GM19043 (cell line): ENCODE data around the gene CREB3L1.
A peak's percentile ranks its signal among the peaks of the same experiment; 100 is the strongest.

Experiments used
- ATAC-seq: cut with Tn5 transposase; IDR thresholded peaks from one replicate; pipeline ENCODE4 v1.9.1; 2021; ENCODE audit warnings: low read depth; ENCODE audit not compliant: unreplicated experiment

Gene CREB3L1

DNA sequence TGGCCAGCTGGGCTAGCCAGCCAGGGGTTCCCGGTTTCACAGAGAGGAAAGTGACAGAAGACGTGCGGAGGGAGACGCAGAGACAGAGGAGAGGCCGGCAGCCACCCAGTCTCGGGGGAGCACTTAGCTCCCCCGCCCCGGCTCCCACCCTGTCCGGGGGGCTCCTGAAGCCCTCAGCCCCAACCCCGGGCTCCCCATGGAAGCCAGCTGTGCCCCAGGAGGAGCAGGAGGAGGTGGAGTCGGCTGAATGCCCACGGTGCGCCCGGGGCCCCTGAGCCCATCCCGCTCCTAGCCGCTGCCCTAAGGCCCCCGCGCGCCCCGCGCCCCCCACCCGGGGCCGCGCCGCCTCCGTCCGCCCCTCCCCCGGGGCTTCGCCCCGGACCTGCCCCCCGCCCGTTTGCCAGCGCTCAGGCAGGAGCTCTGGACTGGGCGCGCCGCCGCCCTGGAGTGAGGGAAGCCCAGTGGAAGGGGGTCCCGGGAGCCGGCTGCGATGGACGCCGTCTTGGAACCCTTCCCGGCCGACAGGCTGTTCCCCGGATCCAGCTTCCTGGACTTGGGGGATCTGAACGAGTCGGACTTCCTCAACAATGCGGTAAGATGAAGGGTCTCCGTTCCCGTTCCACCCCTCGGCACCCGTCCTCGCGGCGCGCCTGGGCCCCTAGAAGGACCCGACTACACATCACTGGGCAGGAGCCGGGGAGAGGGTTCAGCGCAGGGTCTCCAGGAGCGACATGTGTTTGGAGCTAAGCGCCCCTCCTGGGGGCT is at the start of gene CREB3L1:
Gene CREB3L1 (plus strand): TSS at position 41 of the 765 bp plus-strand sequence. CDS start 450 bp downstream, at position 491.
- ATAC-seq, result no peak

GRCh38 chr11:46229230-46229629 is 48.2 kb upstream of the CREB3L1 start:
- no peak for ATAC-seq

DNA sequence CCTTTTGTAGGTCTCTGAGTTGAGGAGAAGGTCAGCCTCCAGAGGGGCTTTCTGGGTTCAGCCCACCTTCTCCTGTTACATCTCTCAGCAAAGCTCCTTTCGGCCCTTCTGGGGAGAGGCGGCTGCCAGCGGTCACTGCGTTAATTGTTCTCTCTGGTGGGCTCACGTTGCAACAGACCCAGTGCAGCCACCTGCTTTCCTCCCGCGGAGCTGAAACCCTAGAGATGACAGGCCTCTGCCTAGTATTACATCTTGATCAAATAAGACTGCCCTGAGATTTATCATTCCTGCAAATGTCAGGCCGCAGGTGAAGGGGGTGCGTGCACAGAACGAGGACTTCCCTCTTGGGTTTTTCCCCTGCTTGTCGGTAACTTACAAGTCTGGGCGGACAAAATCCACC is 43.2 kb upstream of the CREB3L1 start:
- ATAC-seq, result no peak

GRCh38 chr11:46235777-46236688 is 41.4 kb upstream of the CREB3L1 start:
- no peak for ATAC-seq

- ATAC-seq, result no peak
Measured at GRCh38 chr11:46236918-46237247, 40.6 kb upstream of the CREB3L1 start.

DNA sequence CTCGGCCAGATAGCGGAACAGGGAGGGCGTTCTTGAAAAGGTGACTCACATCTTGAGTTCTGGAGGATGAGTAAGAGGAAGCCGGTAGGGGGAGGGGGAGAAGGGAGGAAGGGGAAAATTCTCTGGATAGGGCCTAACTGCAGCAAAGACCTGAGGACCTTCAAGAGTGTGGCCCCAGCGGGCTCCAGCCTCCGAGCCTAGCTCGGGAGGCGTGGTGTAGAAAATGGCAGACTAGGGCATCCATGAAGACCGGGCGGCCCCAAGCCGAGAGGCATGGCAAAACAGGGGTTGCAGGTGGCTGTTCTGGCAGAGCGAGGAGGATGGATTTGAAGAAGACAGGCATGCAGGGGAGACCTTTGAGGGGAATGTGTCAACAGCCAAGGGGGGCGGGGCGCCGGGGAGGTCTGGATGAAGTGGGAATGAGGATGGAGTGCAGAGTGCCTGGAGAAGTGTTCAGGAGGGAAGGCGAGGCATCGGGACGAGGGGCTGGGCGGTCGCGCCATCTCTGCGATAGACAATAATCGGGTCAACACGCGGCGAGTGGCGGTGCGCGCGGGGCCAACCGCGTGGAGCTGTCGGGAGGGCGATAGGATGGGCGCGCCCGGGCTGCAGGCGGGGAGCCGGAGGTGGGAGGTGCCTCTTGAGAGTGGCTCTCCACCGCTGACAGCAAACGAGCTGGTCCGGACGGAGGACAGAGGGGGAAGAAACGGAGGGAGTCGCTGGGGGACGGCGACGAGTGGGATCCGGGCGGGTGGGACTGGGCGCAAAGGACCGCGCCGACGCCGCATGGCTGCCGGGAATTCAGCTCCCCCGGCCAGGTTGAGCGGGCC is 40.0 kb upstream of the CREB3L1 start:
- ATAC-seq, result no peak

DNA sequence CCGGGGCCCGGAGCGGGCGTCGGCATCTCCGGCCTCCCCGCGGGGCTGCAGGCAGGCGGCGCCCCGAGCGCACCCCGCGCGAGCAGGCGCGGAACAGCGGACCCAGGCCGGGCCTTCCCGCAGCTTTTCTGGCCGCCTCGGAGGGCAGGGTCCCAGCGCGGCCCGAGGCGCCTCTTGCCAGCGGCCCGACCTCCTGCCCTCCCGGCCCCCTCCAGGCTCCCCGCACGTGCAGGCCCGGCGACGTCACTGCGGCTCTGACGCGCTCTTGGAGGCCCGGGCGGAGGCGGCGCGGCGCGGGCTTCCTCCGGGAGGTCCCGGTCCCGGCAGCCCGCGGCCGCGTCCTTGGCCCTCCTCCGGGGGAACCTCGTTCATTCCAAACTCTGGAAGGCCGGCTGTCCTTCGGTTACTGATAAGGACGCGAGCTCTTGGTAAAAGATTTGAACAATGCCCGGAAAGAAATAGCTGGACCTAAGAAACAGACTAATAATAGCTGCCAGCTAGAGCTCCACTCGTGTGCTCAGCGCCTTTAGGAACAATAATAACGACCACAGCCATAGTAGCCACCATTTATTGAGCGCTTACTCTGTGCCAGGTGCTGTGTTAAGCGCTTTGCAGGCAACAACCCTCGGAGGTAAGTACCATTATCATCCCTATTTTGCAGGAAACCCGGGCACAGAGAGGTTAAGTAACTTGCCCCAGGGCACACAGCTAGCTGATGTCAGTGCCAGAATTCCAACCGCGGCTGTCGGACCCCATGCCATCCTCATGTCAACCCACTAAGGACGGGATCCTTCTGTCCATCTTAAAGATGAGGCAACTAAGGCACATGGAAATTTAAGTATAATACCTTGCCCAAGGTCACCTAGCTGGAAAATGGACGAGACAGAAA is 39.1 kb upstream of the CREB3L1 start:
- ATAC-seq, result no peak

GRCh38 chr11:46238967-46239800 is 38.3 kb upstream of the CREB3L1 start:
- ATAC-seq, result peak; percentile 52

GRCh38 chr11:46239801-46240061 is 37.7 kb upstream of the CREB3L1 start:
- no peak for ATAC-seq

DNA sequence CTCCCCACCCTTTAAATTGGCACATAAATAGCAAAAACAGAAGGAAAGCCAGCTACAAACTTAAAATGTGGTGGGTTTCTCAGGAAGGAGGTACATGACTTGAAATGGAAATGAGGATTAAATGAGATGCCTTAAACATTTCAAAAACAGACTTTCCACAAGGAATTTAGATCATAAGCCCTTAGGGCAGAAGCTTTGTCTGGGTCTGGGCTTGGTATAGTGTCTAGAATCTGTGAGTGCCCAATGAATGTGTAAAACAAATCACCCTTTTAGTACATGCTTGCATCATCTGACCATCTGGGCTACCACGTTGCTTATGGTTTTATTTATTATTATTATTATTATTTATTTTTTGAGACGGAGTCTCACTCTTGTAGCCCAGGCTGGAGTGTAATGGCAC is 37.1 kb upstream of the CREB3L1 start:
- ATAC-seq, result no peak

GRCh38 chr11:46240861-46241260 is 36.6 kb upstream of the CREB3L1 start:
- ATAC-seq, result no peak

GRCh38 chr11:46242041-46242951 is 35.2 kb upstream of the CREB3L1 start:
- ATAC-seq, result no peak

DNA sequence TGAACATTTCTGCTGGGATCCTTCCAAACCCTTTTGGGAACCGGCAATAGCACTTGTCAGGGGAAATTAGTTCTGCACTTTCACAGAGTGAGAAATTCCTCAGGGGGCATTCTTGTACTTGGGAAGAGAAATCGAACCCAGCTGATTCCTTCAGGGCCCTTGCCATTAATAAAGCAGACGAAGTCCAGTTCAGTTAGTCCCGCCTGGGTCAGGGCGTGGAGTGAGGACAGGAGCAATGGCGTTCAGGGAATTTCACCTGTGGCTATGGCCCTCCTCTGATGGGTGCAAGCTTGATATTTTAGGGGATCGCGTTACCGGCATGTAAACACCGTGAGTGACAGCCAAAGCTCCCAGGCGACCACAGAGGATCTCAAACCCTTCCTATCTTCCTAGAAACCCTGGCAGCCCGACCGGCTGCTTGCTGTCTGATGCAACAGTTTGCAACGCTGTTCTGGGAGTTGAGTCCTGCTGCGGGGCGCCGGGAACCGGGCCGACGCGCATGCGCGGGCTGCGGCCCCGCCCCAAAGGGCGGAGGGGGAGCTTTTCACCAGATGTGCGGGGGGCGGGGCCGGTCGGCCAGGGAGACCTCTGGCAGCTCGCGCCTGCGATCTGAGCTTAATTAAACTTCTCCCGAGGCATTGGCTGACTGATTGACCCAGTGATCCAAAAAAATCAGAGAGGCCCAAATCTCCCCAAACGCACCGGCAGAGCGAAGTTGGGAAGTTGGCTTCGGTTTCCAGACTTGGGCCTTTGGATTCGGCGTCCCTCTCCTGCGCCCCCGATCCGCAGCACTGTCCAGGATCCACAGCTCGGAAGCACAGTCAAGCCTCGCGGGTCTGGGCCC is 34.3 kb upstream of the CREB3L1 start:
- peak; percentile 67 for ATAC-seq

GRCh38 chr11:46243796-46244109 is 33.7 kb upstream of the CREB3L1 start:
- no peak for ATAC-seq

- no peak for ATAC-seq
Measured at GRCh38 chr11:46246521-46246920, 30.9 kb upstream of the CREB3L1 start.

- no peak for ATAC-seq
Measured at GRCh38 chr11:46247090-46247489, 30.4 kb upstream of the CREB3L1 start.

DNA sequence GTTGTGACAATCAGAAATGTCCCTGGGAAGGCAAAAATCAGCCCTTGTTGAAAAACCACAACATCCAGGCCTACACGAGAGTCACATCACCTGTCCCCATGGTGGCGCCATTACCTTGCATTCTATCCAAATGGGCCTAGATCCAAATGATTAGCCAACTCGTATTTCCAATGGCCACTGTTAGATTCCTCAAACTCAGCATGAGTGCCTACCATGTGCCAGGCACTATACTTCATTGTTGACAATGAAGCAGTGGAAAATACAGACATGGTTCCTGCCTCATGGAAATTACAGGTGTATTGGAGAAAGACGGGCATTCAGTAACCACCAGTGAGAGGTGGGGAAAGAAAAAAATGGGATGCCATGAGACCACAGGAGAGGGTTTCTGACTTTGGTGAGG is 29.8 kb upstream of the CREB3L1 start:
- ATAC-seq, result no peak
